ENCODE measurements around the gene DOK6. TPM values are rescaled to one million over a fixed set of nuclear protein-coding genes. Genes with fewer than 3 reads are reported as not detected.
A peak's percentile ranks its signal among the peaks of the same experiment; 100 is the strongest.

The DOK6 gene
- total and polyA plus RNA-seq, 10 donors = 0.09 to 2.0 (median 0.40) TPM

DNA sequence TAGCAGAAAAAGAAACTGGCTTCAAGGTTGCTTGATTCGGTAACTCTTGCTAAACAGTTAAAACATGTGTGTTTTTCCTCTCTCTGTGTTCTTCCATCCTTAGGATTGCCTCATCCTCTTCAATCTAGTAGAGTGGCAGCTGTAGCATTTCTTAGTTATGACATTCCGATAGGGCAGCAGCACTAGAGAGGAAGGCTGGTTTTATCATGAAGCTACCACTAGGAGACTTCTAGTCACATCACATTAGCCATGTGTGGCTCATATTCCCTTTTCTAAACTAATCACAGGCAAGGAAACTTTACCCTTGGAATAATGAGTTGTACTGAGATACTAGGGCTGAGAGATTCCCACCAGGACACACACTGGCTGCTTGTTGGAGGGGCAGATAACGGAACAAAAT lies 187.6 kb downstream of the DOK6 start:
- DNase-seq = no peak
- H3K9me3 ChIP-seq = no peaks in the 10 kb centered on the region
- 84 to 91% (median 88%) methylated on average over 3 of the region's 3 CpGs for WGBS, 5 donors
- H3K4me1 ChIP-seq = no peaks in the 10 kb centered on the region
- TF ChIP-seq, protein P1, sequence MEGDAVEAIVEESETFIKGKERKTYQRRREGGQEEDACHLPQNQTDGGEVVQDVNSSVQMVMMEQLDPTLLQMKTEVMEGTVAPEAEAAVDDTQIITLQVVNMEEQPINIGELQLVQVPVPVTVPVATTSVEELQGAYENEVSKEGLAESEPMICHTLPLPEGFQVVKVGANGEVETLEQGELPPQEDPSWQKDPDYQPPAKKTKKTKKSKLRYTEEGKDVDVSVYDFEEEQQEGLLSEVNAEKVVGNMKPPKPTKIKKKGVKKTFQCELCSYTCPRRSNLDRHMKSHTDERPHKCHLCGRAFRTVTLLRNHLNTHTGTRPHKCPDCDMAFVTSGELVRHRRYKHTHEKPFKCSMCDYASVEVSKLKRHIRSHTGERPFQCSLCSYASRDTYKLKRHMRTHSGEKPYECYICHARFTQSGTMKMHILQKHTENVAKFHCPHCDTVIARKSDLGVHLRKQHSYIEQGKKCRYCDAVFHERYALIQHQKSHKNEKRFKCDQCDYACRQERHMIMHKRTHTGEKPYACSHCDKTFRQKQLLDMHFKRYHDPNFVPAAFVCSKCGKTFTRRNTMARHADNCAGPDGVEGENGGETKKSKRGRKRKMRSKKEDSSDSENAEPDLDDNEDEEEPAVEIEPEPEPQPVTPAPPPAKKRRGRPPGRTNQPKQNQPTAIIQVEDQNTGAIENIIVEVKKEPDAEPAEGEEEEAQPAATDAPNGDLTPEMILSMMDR (IDR thresholded peaks at IDR 0.05 in 8 of 11, conservative IDR thresholded peaks at IDR 0.05 in 3 of 11) = peak in 1 of 11 experiments; percentile 10
- TF ChIP-seq POLR2A (IDR thresholded peaks at IDR 0.05) = no peak
- no peaks in the 10 kb centered on the region for H3K27me3 ChIP-seq (replicated peaks in 1 of 7)
- intact Hi-C loops (cut with DNase I; ENCODE audit: low total_unique reads) = no loop called here
- no peaks in the 10 kb centered on the region for H3K36me3 ChIP-seq
- H3K4me3 ChIP-seq = no peak overlapping the region
- H3K27ac ChIP-seq = no peak overlapping the region

DNA sequence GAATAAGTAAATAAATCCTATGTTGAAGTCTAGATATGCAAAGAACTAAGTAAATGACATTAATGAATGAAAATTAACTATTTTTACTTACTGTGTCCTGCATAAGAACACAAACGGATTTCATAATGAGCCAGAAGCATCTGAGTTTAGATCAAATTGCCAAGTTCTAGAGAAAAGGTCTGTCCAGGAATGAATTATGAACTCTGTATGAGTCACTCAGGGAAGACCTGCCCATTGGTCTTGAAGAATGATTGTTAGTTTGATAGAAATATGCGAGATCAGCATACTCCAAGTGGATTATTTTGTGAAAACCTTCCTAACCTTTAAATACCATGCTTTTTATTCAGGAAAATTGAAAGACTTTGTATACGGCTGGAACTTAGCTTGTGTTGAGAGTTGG lies 189.5 kb downstream of the DOK6 start:
- TF ChIP-seq, protein P1 (IDR thresholded peaks at IDR 0.05 in 8 of 11, conservative IDR thresholded peaks at IDR 0.05 in 3 of 11) = no peak
- TF ChIP-seq POLR2A (IDR thresholded peaks at IDR 0.05) (no peak), POLR2AphosphoS5 (IDR thresholded peaks at IDR 0.05) (no peak)
- Histone ChIP-seq H3K27me3 (replicated peaks in 1 of 7) (no peaks in the 10 kb centered on the region), H3K4me1 (no peaks in the 10 kb centered on the region), H3K36me3 (no peaks in the 10 kb centered on the region), H3K9me3 (peaks cover 0 to under 1% (median 0%) of the 10 kb centered on the region in 8 donors), H3K4me3 (no peak overlapping the region), H3K27ac (no peak overlapping the region)
- WGBS, 5 donors = 79 to 94% (median 88%) methylated on average over 3 of the region's 3 CpGs
- no peak for DNase-seq
- intact Hi-C loops (cut with DNase I; ENCODE audit: low total_unique reads) = no loop called here

DNA sequence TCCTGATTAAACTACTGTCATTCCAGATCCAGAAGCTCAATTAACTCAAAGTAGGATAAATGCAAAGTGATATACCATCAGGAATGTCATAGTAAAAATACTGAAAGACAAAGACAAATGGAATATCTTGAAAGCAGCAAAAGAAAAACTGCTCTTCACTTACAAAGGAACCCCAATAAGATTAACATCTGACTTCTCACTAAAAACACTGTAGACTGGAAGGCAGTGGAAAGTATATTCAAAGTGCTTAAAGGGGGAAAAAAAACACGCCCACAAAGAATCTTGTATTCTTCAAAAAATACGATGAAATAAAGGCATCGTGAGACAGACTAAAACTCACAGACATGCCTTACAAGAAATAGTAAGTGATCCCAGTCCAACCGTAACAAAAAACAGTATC lies 195.7 kb downstream of the DOK6 start:
- no peaks in the 10 kb centered on the region for H3K36me3 ChIP-seq
- 91 to 97% (median 93%) methylated on average over 4 of the region's 4 CpGs for WGBS, 5 donors
- no peaks in the 10 kb centered on the region for H3K4me1 ChIP-seq
- TF ChIP-seq POLR2AphosphoS5 (IDR thresholded peaks at IDR 0.05) (no peak), POLR2A (IDR thresholded peaks at IDR 0.05) (no peak)
- TF ChIP-seq, protein P1 (IDR thresholded peaks at IDR 0.05 in 8 of 11, conservative IDR thresholded peaks at IDR 0.05 in 3 of 11) = no peak
- H3K27ac ChIP-seq = no peak overlapping the region
- H3K9me3 ChIP-seq = peaks cover 0 to 17% (median 13%) of the 10 kb centered on the region in 8 donors
- H3K27me3 ChIP-seq (replicated peaks in 1 of 7) = no peaks in the 10 kb centered on the region
- DNase-seq = no peak
- no peak overlapping the region for H3K4me3 ChIP-seq
- intact Hi-C loops (cut with DNase I; ENCODE audit: low total_unique reads) = no loop called here

DNA sequence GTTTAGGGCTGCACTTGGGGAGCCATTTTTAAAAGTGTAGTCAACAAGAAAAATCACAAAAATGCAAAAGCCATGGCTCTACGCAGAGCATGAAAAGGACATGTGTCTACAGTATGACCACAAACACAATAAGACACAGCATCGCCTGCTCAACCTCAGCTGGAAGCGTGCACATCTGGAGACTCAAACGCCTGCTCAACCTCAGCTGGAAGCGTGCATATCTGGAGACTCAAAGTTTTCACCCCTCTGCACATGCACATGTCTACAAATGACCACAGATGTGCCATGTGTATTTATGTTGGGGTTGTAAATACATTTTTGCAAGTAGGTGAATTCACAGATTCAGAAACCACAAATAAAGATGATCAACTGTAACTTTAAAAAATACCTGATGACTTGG lies 196.9 kb downstream of the DOK6 start:
- peaks cover 0 to 17% (median 13%) of the 10 kb centered on the region in 8 donors for H3K9me3 ChIP-seq
- WGBS, 5 donors = 90 to 97% (median 91%) methylated on average over 5 of the region's 5 CpGs
- no peak overlapping the region for H3K27ac ChIP-seq
- H3K36me3 ChIP-seq = no peaks in the 10 kb centered on the region
- no peaks in the 10 kb centered on the region for H3K4me1 ChIP-seq
- H3K4me3 ChIP-seq = no peak overlapping the region
- H3K27me3 ChIP-seq (replicated peaks in 1 of 7) = no peaks in the 10 kb centered on the region
- no peak for DNase-seq
- intact Hi-C loops (cut with DNase I; ENCODE audit: low total_unique reads) = no loop called here
- TF ChIP-seq POLR2A (IDR thresholded peaks at IDR 0.05) (no peak), POLR2AphosphoS5 (IDR thresholded peaks at IDR 0.05) (no peak)
- TF ChIP-seq, protein P1 (IDR thresholded peaks at IDR 0.05 in 8 of 11, conservative IDR thresholded peaks at IDR 0.05 in 3 of 11) = no peak

Measured in spleen (tissue), 11 donors.